CD4-positive, alpha-beta T cell treated with Interleukin-17A for 1 hour (primary cell): ENCODE data around the gene TP53I13.

Experiments
- DNase-seq: peaks from one replicate; pipeline ENCODE4 v3.0.0-alpha.2; 2020

Gene TP53I13

GRCh38 chr17:29617125-29617480, 48.6 kb downstream of the TP53I13 start:
- peak; percentile 93 for DNase-seq

GRCh38 chr17:29617481-29618271, 49.2 kb downstream of the TP53I13 start:
- DNase-seq = peak; percentile 88

GRCh38 chr17:29618272-29619065, 50.0 kb downstream of the TP53I13 start:
- DNase-seq = no peak

GRCh38 chr17:29619251-29619650, 50.8 kb downstream of the TP53I13 start:
- no peak for DNase-seq

DNA sequence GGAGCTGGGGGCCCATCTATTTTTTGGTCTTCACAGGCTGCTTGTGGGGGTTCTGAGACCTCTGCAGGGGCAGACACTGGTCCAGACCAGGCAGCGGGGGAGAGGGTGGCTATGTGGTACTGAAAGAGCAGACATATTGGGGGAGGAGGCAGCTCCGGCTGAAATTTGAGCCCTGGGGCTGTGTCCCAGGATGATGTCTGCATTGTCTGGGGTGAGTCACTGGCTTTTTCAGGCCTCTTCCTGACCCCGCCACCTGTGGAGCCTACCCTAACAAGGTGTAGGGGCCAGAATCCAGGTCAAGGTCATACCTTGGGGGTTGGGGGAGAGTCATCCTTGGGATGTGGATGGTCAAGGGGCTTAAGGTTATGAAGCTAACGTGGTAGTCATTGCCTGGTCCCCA, 51.8 kb downstream of the TP53I13 start:
- DNase-seq = no peak

DNA sequence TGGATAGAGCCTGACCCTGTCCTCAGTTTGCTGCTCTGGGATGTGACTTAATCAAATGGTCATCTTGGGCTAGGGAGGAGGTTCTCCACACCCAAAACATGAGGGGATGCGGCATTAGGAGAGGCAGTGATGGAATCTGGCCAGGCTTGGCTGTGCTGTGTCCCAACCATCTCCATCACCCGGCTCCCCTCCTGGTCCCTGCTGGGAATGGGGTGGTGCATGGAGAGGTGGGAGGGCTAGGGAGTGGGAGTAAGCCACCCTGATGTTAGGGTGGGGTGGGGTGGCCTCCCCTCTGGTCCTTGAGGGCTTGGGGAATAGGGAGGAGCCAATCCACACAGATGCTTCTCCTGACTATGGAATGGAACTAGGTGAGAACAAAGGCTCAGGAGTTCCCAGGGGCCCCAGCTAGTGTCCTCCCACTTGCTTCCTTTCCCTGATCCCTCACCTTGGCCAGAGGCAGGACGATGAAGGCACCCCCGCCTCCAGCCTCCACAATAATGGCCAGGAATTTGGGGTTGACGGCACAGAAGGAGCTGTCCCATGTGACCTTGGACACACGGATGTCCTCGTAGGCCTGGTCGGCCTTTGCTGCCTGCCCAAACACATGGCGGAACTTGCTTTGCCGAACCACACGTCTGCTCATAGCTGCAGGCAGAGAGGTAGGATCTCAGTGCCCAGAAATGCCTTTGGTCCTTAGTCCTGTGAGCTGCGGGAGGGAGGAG, 52.4 kb downstream of the TP53I13 start:
- DNase-seq = no peak

DNA sequence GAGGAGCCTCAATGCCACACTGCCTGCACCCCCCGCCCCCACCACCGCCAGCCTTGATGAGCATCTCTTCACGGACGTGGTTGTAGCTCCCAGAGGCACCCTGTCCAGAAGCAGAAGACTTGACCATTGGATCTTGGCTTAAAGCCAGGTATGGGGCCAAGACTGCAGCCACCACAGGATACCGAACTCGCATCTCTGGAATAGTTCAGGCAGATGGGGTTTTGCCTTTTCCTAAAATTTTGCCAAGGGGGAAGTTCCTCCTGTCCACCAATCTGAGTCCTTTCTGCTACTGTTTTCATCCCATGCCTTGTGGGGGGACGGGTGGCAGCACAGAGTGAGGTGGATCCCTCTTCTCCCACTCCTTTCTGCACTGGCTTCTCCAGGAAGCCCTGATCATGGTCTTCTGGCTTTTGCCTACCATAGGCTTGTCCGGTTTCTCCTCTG, 53.3 kb downstream of the TP53I13 start:
- DNase-seq = no peak
